Raji (cell line): ENCODE data around the gene TM6SF1.

Source experiments
- POLR2A ChIP-seq: IDR thresholded peaks from 2 replicates; pipeline ENCODE4 v1.6.1; 2011; ENCODE audit warnings: low read depth, low read length, control low read depth; ENCODE audit not compliant: insufficient read depth

TM6SF1 gene

GRCh38 chr15:83082730-83083386 is 24.6 kb upstream of the TM6SF1 start:
- TF ChIP-seq POLR2A: no peak

GRCh38 chr15:83087576-83087975 is 19.9 kb upstream of the TM6SF1 start:
- TF ChIP-seq POLR2A: no peak

- no peak for TF ChIP-seq POLR2A
These were observed 18.6 kb upstream of the TM6SF1 start for GRCh38 chr15:83088876-83089275.

GRCh38 chr15:83090465-83090864 is 17.0 kb upstream of the TM6SF1 start:
- TF ChIP-seq POLR2A: no peak

- TF ChIP-seq POLR2A: no peak
These were observed 15.0 kb upstream of the TM6SF1 start for GRCh38 chr15:83092309-83092976.

- no peak for TF ChIP-seq POLR2A
These were observed 12.9 kb upstream of the TM6SF1 start for GRCh38 chr15:83094583-83094982.

- no peak for TF ChIP-seq POLR2A
These were observed 9.4 kb upstream of the TM6SF1 start for GRCh38 chr15:83098079-83098478.

DNA sequence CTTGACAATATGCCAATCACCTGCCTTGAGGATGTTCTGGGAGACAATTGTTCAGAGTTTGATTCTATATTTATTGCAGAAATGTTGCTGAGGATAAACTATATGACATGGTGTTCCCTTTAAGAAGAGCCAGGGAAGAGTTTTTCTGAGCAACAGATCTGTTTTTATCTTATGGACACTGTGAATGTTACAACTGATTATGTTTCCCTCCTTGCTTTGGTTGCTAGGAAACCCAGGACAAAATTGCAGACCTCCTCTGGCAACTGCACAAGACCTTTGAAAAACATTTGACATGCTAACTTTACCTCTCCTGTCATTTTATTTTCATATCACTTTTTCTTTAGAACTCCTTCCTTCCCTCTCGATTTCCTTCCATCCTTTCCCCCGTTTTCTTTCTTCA is 8.2 kb upstream of the TM6SF1 start:
- TF ChIP-seq POLR2A: no peak

DNA sequence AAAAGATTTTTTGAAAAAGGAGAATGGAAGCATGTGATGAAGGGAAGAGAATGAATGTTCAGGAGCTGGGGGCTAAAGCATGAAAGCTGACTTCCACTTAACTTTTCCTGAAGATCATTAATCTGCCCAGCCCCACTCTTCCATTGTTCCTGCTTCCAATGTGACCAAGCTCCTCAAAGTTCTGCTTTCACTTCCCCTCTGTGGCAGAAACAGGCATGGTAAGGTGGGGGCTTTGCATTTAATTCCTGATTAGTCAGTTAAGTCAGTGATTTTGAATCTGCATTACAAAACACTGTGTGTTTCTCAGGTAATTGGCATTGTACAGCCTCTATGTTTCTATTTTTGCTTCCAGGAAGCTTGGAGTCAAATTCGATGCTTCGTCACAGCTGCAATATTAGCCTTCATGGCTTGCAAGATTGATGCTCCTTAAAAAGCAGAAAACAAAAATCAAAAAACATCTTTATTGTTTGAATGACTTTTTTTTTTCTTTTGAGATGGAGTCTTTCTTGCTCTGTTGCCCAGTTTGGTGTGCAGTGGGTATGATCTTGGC is 7.3 kb upstream of the TM6SF1 start:
- no peak for TF ChIP-seq POLR2A

- no peak for TF ChIP-seq POLR2A
These were observed 5.1 kb upstream of the TM6SF1 start for GRCh38 chr15:83102346-83102745.

DNA sequence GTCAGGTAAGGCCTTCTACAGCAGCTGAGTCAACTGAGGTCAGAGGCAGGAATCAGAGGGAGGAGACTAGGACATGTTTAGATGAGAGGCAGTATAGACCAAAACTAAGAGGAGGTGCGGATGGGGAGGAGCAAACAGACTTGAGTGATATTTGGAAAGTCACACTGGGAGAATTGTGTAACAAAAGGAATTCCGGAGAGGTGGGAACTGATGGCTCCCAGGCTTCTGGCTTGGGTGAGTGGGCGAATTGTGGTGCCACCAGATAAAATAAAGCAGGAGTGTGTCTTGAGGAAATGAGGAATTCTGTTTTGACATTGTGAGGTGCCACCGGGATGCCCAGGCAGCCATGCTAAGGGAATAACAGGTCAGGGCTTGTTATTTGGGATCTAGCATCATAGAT is 3.3 kb upstream of the TM6SF1 start:
- no peak for TF ChIP-seq POLR2A

GRCh38 chr15:83105440-83105839 is 2.0 kb upstream of the TM6SF1 start:
- no peak for TF ChIP-seq POLR2A

DNA sequence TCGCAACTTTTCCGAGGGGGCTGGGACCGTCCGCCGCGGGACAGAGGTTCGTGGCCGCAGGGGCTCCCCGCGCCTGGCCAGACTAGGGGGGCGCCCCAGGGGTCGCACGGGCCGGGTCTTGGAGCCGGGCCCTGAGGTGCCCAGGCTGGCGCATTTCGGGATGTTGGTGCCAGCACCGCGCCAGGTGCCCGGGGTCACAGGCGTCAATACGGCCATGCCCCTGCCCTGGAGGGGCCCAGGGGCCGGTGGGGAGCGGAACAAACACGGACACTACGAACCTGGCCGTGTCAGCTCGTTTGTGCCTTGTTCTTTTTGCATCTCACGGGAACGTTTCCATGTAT is 366 bp downstream of the TM6SF1 start:
- no peak for TF ChIP-seq POLR2A

DNA sequence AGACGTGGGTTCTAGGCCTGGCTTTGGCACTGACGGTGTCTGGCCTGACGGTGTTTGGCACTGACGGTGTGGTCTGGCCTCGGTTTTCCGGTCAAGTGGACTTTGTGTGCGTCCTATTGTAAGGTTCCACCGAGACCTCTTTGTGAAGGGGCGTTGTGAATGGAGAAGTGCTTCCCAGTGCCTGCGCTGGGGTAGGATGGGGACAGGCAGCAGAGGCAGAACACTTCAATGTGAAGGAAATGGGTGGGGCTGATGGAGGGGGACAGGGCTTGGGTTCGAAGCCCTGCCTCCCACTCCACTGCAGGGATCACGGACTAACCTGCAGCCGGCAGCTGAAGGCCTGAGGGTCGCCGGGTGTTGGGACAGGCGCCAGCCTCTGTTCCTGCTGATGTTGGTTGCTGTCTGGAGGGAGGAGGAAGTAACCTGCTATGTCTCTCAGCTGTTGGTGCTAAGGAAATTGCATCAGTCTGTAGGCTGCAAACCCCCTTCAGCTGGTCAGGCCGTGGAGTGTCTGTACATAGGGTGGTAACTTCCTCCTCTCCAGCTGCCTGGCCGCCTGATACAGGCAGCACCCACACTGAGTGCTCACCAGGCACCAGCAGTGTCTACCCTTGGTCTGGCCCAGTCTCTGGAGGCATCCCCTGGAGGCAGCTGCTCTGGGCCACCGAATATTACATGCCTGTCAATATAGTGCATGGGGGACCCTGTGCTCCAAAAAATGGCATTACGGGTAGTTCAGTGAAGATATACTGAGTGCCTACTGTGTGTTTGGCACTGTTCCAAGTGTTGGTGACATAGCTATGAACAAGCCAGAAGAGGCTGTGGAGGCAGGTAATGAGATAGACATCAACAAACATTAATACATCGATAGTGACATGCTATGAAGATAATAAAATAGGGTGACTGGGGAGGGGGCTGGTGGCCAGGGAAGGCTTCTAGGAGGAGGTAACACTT is 1.1 kb downstream of the TM6SF1 start:
- TF ChIP-seq POLR2A: peak; percentile 29; the same call in 1 of the 2 replicates

DNA sequence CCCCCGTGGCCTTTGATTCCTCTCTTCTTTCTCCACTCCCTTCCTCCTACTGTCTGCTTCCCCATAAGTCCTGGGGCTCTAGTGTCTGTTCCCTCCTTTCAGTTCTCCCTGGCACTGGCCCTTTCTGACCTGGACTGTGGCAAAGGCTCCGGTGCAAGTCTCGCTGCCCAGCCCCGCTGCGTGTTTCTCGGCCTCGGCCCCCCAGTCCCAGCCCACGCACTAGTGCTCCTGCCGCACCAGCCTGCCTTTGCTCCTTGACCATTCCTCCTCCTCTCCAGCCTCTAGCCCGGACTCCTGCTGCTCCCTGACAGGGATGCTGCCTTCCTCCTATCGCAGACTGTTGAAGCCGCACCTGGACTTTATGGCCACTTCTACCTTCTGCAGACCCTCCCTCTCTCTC is 2.1 kb downstream of the TM6SF1 start:
- no peak for TF ChIP-seq POLR2A

- no peak for TF ChIP-seq POLR2A
These were observed 2.9 kb downstream of the TM6SF1 start for GRCh38 chr15:83110381-83110780.

- no peak for TF ChIP-seq POLR2A
These were observed 3.7 kb downstream of the TM6SF1 start for GRCh38 chr15:83111149-83111548.
